Coronary artery (tissue), 2 donors: Measurements from ENCODE around the gene HS3ST5.

Experiments used
- DNase-seq: peaks from one replicate; pipeline ENCODE4 v3.0.0-alpha.2; 2017; ENCODE audit warnings: low spot score
- H3K27ac ChIP-seq, 2 donors: fragments of 200-600 bp; sonication (generic); one replicate each; pipeline ENCODE4 v1.5.1; 2016 to 2019
- H3K4me3 ChIP-seq: fragments of 200-600 bp; sonication (generic); 2 replicates; pipeline ENCODE4 v1.5.1; 2016; ENCODE audit warnings: mild to moderate bottlenecking, moderate library complexity
- CTCF ChIP-seq: fragments of 200-600 bp; sonication (generic); IDR thresholded peaks from one replicate; pipeline ENCODE4 v1.5.1; 2019; ENCODE audit warnings: antibody characterized with exemption

Gene HS3ST5

GRCh38 chr6:114007516-114007915 is 335.3 kb downstream of the HS3ST5 start:
- no peak for DNase-seq
- no peak overlapping the region for H3K27ac ChIP-seq
- no peak overlapping the region for H3K4me3 ChIP-seq
- no peak for TF ChIP-seq CTCF
